ENCODE results near the gene DESI1. TPM values are rescaled to one million over a fixed set of nuclear protein-coding genes. Genes with fewer than 3 reads are reported as not detected.
"Not testable (repeated sequence)": the region's sequence is repeated elsewhere in the genome, so short reads cannot be mapped to it uniquely, and the experiment has no call there.

Gene DESI1
- total RNA-seq, 1 donor from 2014 or later: 37.4 TPM

DNA sequence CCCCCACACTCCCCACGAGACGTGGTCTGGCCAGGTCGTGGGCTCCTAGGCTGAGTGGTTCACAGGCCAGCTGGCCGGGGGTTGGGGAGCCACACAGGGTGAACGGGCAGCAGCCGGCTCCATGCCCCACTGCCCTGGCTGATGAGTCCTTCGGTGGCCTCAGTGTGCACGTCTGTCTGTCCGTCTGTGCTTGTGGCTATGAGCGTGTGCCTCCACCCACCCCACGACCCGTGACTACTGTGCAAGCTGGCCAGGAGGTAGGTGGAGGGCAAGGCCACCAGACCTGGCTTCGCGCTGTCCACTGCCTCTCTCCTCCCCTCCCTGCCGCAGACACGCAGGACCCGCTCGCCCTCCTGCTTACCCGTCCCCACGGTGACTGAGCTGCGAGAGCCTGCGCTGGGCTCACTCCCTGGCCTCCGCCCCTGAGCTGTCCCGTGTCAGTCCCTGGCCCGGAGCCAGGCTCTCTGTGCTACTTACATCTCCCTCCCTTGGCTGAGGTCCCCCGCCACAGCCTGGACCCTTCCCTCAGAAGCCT lies 45.9 kb downstream of the DESI1 start:
- Mint-ChIP-seq H3K4me3 (ENCODE audit: low read depth) (no peak overlapping the region), H3K27me3 (no peaks in the 10 kb centered on the region), H3K27ac (no peak overlapping the region), H3K36me3 (ENCODE audit: insufficient read depth) (peaks cover 6% of the 10 kb centered on the region), H3K4me1 (ENCODE audit: low read depth) (no peaks in the 10 kb centered on the region), H3K9me3 (ENCODE audit: low read depth) (no peaks in the 10 kb centered on the region)
- DNase-seq (ENCODE audit: low spot score, unreplicated experiment): no peak
- TF ChIP-seq, protein P1, sequence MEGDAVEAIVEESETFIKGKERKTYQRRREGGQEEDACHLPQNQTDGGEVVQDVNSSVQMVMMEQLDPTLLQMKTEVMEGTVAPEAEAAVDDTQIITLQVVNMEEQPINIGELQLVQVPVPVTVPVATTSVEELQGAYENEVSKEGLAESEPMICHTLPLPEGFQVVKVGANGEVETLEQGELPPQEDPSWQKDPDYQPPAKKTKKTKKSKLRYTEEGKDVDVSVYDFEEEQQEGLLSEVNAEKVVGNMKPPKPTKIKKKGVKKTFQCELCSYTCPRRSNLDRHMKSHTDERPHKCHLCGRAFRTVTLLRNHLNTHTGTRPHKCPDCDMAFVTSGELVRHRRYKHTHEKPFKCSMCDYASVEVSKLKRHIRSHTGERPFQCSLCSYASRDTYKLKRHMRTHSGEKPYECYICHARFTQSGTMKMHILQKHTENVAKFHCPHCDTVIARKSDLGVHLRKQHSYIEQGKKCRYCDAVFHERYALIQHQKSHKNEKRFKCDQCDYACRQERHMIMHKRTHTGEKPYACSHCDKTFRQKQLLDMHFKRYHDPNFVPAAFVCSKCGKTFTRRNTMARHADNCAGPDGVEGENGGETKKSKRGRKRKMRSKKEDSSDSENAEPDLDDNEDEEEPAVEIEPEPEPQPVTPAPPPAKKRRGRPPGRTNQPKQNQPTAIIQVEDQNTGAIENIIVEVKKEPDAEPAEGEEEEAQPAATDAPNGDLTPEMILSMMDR (IDR thresholded peaks at IDR 0.05; ENCODE audit: unreplicated experiment): no peak

DNA sequence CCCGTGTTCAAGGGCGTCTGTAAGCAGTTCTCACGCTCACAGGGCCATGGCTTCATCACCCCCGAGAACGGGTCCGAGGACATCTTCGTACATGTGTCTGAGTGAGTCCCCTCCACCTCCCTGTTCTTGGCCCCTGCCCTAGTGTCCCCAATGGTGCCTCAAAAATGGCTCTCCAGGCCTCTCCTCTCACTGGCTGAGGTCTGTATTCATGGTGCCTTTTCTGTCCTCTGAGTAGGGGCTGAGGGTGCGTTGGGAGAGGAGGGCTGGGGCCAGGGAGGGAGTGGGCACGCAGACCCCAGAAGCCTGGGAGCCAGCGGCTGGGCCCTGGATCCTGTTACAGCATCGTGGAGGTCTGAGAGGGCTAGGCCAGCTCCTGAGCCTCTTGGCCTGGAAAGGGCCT lies 47.2 kb downstream of the DESI1 start:
- no peak for DNase-seq (ENCODE audit: low spot score, unreplicated experiment)
- no peak overlapping the region for H3K27ac Mint-ChIP-seq
- TF ChIP-seq, protein P1 (IDR thresholded peaks at IDR 0.05; ENCODE audit: unreplicated experiment): no peak
- no peaks in the 10 kb centered on the region for H3K9me3 Mint-ChIP-seq (ENCODE audit: low read depth)
- no peaks in the 10 kb centered on the region for H3K27me3 Mint-ChIP-seq
- H3K4me1 Mint-ChIP-seq (ENCODE audit: low read depth): no peaks in the 10 kb centered on the region
- H3K4me3 Mint-ChIP-seq (ENCODE audit: low read depth): no peak overlapping the region
- H3K36me3 Mint-ChIP-seq (ENCODE audit: insufficient read depth): peaks cover 6% of the 10 kb centered on the region

GRCh38 chr22:41572305-41572704 lies 48.5 kb downstream of the DESI1 start:
- H3K27me3 Mint-ChIP-seq; H3K4me1 Mint-ChIP-seq (ENCODE audit: low read depth); DNase-seq (ENCODE audit: low spot score, unreplicated experiment); H3K27ac Mint-ChIP-seq; H3K9me3 Mint-ChIP-seq (ENCODE audit: low read depth); H3K4me3 Mint-ChIP-seq (ENCODE audit: low read depth); H3K36me3 Mint-ChIP-seq (ENCODE audit: insufficient read depth): not testable (repeated sequence)

- H3K27me3 Mint-ChIP-seq: no peaks in the 10 kb centered on the region
- no peak overlapping the region for H3K27ac Mint-ChIP-seq
- H3K9me3 Mint-ChIP-seq (ENCODE audit: low read depth): no peaks in the 10 kb centered on the region
- H3K36me3 Mint-ChIP-seq (ENCODE audit: insufficient read depth): peaks cover 2% of the 10 kb centered on the region
- H3K4me3 Mint-ChIP-seq (ENCODE audit: low read depth): no peak overlapping the region
- DNase-seq (ENCODE audit: low spot score, unreplicated experiment): no peak
- no peaks in the 10 kb centered on the region for H3K4me1 Mint-ChIP-seq (ENCODE audit: low read depth)
- TF ChIP-seq, protein P1 (IDR thresholded peaks at IDR 0.05; ENCODE audit: unreplicated experiment): no peak
Observed at GRCh38 chr22:41571786-41572185, 49.1 kb downstream of the DESI1 start.

- H3K4me3 Mint-ChIP-seq (ENCODE audit: low read depth): no peak overlapping the region
- no peaks in the 10 kb centered on the region for H3K27me3 Mint-ChIP-seq
- H3K27ac Mint-ChIP-seq: no peak overlapping the region
- H3K9me3 Mint-ChIP-seq (ENCODE audit: low read depth): no peaks in the 10 kb centered on the region
- H3K4me1 Mint-ChIP-seq (ENCODE audit: low read depth): no peaks in the 10 kb centered on the region
- no peaks in the 10 kb centered on the region for H3K36me3 Mint-ChIP-seq (ENCODE audit: insufficient read depth)
- no peak for DNase-seq (ENCODE audit: low spot score, unreplicated experiment)
- TF ChIP-seq, protein P1 (IDR thresholded peaks at IDR 0.05; ENCODE audit: unreplicated experiment): no peak
Observed at GRCh38 chr22:41570221-41570620, 50.6 kb downstream of the DESI1 start.

GRCh38 chr22:41568811-41569210 lies 52.0 kb downstream of the DESI1 start:
- no peaks in the 10 kb centered on the region for H3K27me3 Mint-ChIP-seq
- no peak for DNase-seq (ENCODE audit: low spot score, unreplicated experiment)
- no peaks in the 10 kb centered on the region for H3K36me3 Mint-ChIP-seq (ENCODE audit: insufficient read depth)
- H3K4me3 Mint-ChIP-seq (ENCODE audit: low read depth): no peak overlapping the region
- no peaks in the 10 kb centered on the region for H3K9me3 Mint-ChIP-seq (ENCODE audit: low read depth)
- TF ChIP-seq, protein P1 (IDR thresholded peaks at IDR 0.05; ENCODE audit: unreplicated experiment): no peak
- no peaks in the 10 kb centered on the region for H3K4me1 Mint-ChIP-seq (ENCODE audit: low read depth)
- H3K27ac Mint-ChIP-seq: no peak overlapping the region

Data from progenitor cell of endocrine pancreas (in vitro differentiated cells).